ENCODE results near the gene KCNN3. TPM values are rescaled to one million over a fixed set of nuclear protein-coding genes. Genes with fewer than 3 reads are reported as not detected.

Gene KCNN3
- total and polyA plus RNA-seq, 2 of the 8 experiments (the other 6 are each of a cell fraction or from before 2014, with no cell fraction given), result 2.8 to 3.7 TPM

GRCh38 chr1:154852845-154853244 lies 17.2 kb downstream of the KCNN3 start:
- Histone ChIP-seq H2BK120ac (replicated peaks; ENCODE audit: low read depth, low read length) (no peak overlapping the region), H3K23ac (ENCODE audit: insufficient read length) (no peak overlapping the region), H3K4ac (replicated peaks; ENCODE audit: insufficient read length, low read depth, low read length) (no peak overlapping the region), H2AK5ac (ENCODE audit: low read depth, low read length) (no peak overlapping the region), H3K4me1 (replicated peaks in 1 of 4; ENCODE audit: control insufficient read depth in 3 of 4, insufficient read depth in 4 of 4, low read length in 3 of 4) (peaks cover 0 to 6% (median 4%) of the 10 kb centered on the region in 4 experiments; a peak in 4 of 7 replicates), H4K20me1 (replicated peaks in 1 of 2; ENCODE audit: control insufficient read depth in 1 of 2, insufficient read depth in 2 of 2, low read length in 2 of 2) (no peaks in the 10 kb centered on the region), H3K4me2 (ENCODE audit: insufficient read depth in 1 of 2, low read depth in 2 of 2, low read length in 2 of 2) (no peak overlapping the region), H3K79me1 (ENCODE audit: low read depth, low read length) (no peaks in the 10 kb centered on the region), H4K91ac (replicated peaks; ENCODE audit: insufficient read length, low read length) (no peak overlapping the region), H3K23me2 (ENCODE audit: low read depth, low read length) (peaks cover 2% of the 10 kb centered on the region; the same call in 1 of the 2 replicates), H2AFZ (ENCODE audit: low read length) (no peak overlapping the region), H3K56ac (replicated peaks; ENCODE audit: insufficient read length, low read depth, low read length) (no peak overlapping the region), H2BK15ac (ENCODE audit: low read length) (no peak overlapping the region), H3K27ac (ENCODE audit: low read depth, low read length) (no peak overlapping the region), H3K18ac (ENCODE audit: extremely low read depth, low read length) (no peak overlapping the region), H3K9me3 (ENCODE audit: insufficient read depth in 2 of 2, low read depth in 1 of 2, low read length in 1 of 2) (no peaks in the 10 kb centered on the region), H3K4me3 (ENCODE audit: extremely low read depth in 1 of 4, insufficient read depth in 2 of 4, low read depth in 3 of 4, low read length in 4 of 4) (no peak overlapping the region), H2BK5ac (ENCODE audit: low read depth, low read length) (no peak overlapping the region), H4K5ac (ENCODE audit: insufficient read length, low read depth, low read length) (no peak overlapping the region), H2BK20ac (ENCODE audit: low read length) (no peak overlapping the region), H4K8ac (ENCODE audit: extremely low read depth, insufficient read depth, low read length) (no peak overlapping the region), H3K79me2 (ENCODE audit: control insufficient read depth in 1 of 2, insufficient read depth in 2 of 2, low read length in 2 of 2) (no peaks in the 10 kb centered on the region), H3K27me3 (replicated peaks in 1 of 4; ENCODE audit: control insufficient read depth in 3 of 4, extremely low read depth in 1 of 4, insufficient read depth in 3 of 4, low read length in 3 of 4) (no peaks in the 10 kb centered on the region), H2BK12ac (ENCODE audit: low read depth, low read length) (no peak overlapping the region), H3K9ac (replicated peaks in 1 of 4; ENCODE audit: extremely low read depth in 1 of 4, low read depth in 3 of 4, low read length in 3 of 4) (no peak overlapping the region), H3K36me3 (ENCODE audit: control insufficient read depth in 2 of 4, insufficient read depth in 4 of 4, low read length in 3 of 4) (no peaks in the 10 kb centered on the region), H3K14ac (ENCODE audit: insufficient read length) (no peak overlapping the region)
- no peak for FAIRE-seq
- no peak for DNase-seq (ENCODE audit: low read depth in 1 of 2, low spot score in 2 of 2)
- ChIA-PET POLR2A (ENCODE audit: partially characterized antibody) (interaction anchor here (1.0 to 1.5 kb wide), 2 partner anchors 10 to 50 kb away, joined by 3 to 5 read pairs; no protein-coding TSS in a partner anchor), CTCF (ENCODE audit: partially characterized antibody) (interaction anchor here (0.8 to 7.0 kb wide), 9 partner anchors 10 to 92 kb away, joined by 3 to 80 read pairs (median 4); partner anchors contain the start of gene KCNN3)
- WGBS, 2 experiments (ENCODE audit: extremely low coverage in 1 of 2, insufficient coverage in 1 of 2, insufficient read length in 1 of 2, insufficient replicate concordance in 2 of 2, low coverage in 1 of 2, low lambda C conversion rate in 2 of 2, missing lambda C conversion rate in 1 of 2), result 93% methylated on average over 3 of the region's 3 CpGs; no CpG with 5 or more reads in 1 of the 2 experiments
- TF ChIP-seq CHD2 (IDR thresholded peaks at IDR 0.05; ENCODE audit: low read length) (no peak), CHD1 (IDR thresholded peaks at IDR 0.05; ENCODE audit: low read depth, low read length) (no peak), CTCF (IDR thresholded peaks at IDR 0.05; ENCODE audit: control extremely low read depth in 1 of 3, insufficient read depth in 1 of 3, low read depth in 1 of 3, low read length in 3 of 3) (no peak), SAP30 (IDR thresholded peaks at IDR 0.05; ENCODE audit: insufficient read depth, insufficient replicate concordance, low read length) (no peak), POLR2A (IDR thresholded peaks at IDR 0.05; ENCODE audit: control extremely low read depth in 1 of 2, low read depth in 2 of 2, low read length in 2 of 2) (no peak)
